Dendritic cell treated with granulocyte-macrophage colony-stimulating factor and Interleukin-4, amounts not matched to agents 40 ng/mL and 50 ng/mL, for 4 days (primary cell): ENCODE data around the gene TCF3.

Source experiments
- H3K27ac Mint-ChIP-seq: one replicate; pipeline ENCODE4 v1.8.0; 2022; ENCODE audit warnings: mild to moderate bottlenecking, mixed read lengths
- H3K27me3 Mint-ChIP-seq: one replicate; pipeline ENCODE4 v1.8.0; 2022; ENCODE audit warnings: mild to moderate bottlenecking, mixed read lengths
- H3K36me3 Mint-ChIP-seq: one replicate; pipeline ENCODE4 v1.8.0; 2022; ENCODE audit warnings: low read depth, mixed read lengths
- H3K4me1 Mint-ChIP-seq: one replicate; pipeline ENCODE4 v1.8.0; 2022; ENCODE audit warnings: low read depth, mixed read lengths
- H3K4me3 Mint-ChIP-seq: one replicate; pipeline ENCODE4 v1.8.0; 2022; ENCODE audit warnings: mild to moderate bottlenecking, moderate library complexity, mixed read lengths
- H3K9me3 Mint-ChIP-seq: one replicate; pipeline ENCODE4 v1.8.0; 2022; ENCODE audit warnings: mixed read lengths
- intact Hi-C: fragments of 100-400 bp; cut with micrococcal nuclease; formaldehyde crosslinking; loops from one replicate; pipeline ENCODE4 v1.15.0; 2022

TCF3 gene

DNA sequence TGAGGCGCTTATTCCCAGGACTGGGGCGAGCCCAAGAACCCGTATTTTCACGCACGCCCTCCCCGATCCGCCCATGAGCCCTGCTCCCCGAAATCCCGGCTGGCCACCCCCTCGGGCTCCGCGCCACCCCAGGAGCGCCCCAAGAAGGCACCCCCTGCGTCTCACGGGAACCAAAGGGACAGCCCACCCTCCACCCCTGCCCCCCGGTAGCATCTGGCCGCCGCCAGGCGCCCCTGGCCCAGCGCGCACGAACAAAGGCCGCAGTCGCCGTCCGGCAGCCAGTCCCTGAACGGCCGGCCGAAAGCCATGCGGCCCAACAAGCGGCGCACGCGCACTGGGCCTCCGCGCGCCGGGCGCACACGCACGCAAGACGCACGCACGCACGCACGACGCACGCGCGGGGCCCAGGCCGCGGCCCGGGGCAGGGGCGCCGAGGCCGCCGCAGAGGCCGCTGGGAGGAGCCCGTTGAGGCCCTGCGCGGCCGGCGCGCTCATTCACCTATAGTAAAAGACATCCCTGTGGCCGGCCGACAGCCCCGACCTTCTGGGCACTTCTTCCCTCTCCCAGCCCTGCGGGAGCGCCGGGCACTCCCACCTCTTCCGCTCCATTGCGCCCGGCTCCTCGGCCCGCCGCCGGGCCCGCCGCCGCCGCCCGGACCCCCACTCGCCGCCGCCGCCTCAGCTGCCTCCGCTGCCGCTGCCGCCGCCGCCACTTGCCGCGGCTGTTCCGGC, 60.2 kb downstream of the TCF3 start:
- intact Hi-C loops, result loop anchor here (1.0 kb wide), 1 partner anchor 13 kb away; the partner anchor contains the start of gene UQCR11
- peak overlapping the region; percentile 82 for H3K4me3 Mint-ChIP-seq
- H3K4me1 Mint-ChIP-seq, result peaks cover 35% of the 10 kb centered on the region
- peaks cover 34% of the 10 kb centered on the region for H3K36me3 Mint-ChIP-seq
- H3K9me3 Mint-ChIP-seq, result no peaks in the 10 kb centered on the region
- H3K27ac Mint-ChIP-seq, result peak overlapping the region; percentile 95
- no peaks in the 10 kb centered on the region for H3K27me3 Mint-ChIP-seq

GRCh38 chr19:1591421-1592023, 60.9 kb downstream of the TCF3 start:
- intact Hi-C loops, result loop anchor here (1.0 kb wide), 1 partner anchor 14 kb away; the partner anchor contains the start of gene UQCR11
- H3K4me1 Mint-ChIP-seq, result peaks cover 35% of the 10 kb centered on the region
- H3K27ac Mint-ChIP-seq, result peak overlapping the region; percentile 95
- H3K27me3 Mint-ChIP-seq, result no peaks in the 10 kb centered on the region
- peaks cover 27% of the 10 kb centered on the region for H3K36me3 Mint-ChIP-seq
- no peaks in the 10 kb centered on the region for H3K9me3 Mint-ChIP-seq
- peak overlapping the region; percentile 82 for H3K4me3 Mint-ChIP-seq

GRCh38 chr19:1590641-1591397, 61.6 kb downstream of the TCF3 start:
- peaks cover 26% of the 10 kb centered on the region for H3K36me3 Mint-ChIP-seq
- no peaks in the 10 kb centered on the region for H3K27me3 Mint-ChIP-seq
- H3K9me3 Mint-ChIP-seq, result no peaks in the 10 kb centered on the region
- peak overlapping the region; percentile 82 for H3K4me3 Mint-ChIP-seq
- H3K4me1 Mint-ChIP-seq, result peaks cover 35% of the 10 kb centered on the region
- H3K27ac Mint-ChIP-seq, result peak overlapping the region; percentile 95
- intact Hi-C loops, result no loop called here

GRCh38 chr19:1587872-1588271, 64.5 kb downstream of the TCF3 start:
- no peaks in the 10 kb centered on the region for H3K27me3 Mint-ChIP-seq
- no peak overlapping the region for H3K4me3 Mint-ChIP-seq
- peaks cover 29% of the 10 kb centered on the region for H3K4me1 Mint-ChIP-seq
- peaks cover 37% of the 10 kb centered on the region for H3K36me3 Mint-ChIP-seq
- intact Hi-C loops, result no loop called here
- H3K9me3 Mint-ChIP-seq, result no peaks in the 10 kb centered on the region
- peak overlapping the region; percentile 17 for H3K27ac Mint-ChIP-seq

DNA sequence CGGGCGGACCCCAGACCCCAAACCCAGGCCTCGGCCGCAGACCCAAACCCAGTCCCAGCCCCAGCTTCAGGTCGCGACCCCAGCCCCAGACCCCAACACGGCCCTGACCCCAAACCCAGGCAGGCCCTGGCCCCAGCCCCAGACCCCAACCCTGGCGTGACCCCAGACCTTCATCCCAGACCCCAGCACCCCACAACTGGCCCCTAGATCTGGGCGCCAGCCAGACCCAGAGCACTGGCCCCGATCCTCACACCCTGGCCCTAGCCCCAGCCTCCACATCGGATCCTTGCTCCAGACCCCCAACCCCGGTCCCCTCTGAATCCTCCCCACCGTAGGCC, 67.2 kb downstream of the TCF3 start:
- intact Hi-C loops, result no loop called here
- H3K27me3 Mint-ChIP-seq, result no peaks in the 10 kb centered on the region

GRCh38 chr19:1584500-1585242, 67.7 kb downstream of the TCF3 start:
- Mint-ChIP-seq H3K4me3 (no peak overlapping the region), H3K27me3 (no peaks in the 10 kb centered on the region), H3K27ac (no peak overlapping the region), H3K4me1 (peaks cover 8% of the 10 kb centered on the region), H3K9me3 (no peaks in the 10 kb centered on the region), H3K36me3 (peaks cover 67% of the 10 kb centered on the region)
- intact Hi-C loops, result no loop called here

More for the DNA sequence above, 67.2 kb downstream of the TCF3 start:
- H3K4me3 Mint-ChIP-seq, result no peak overlapping the region
- H3K9me3 Mint-ChIP-seq, result no peaks in the 10 kb centered on the region
- peaks cover 62% of the 10 kb centered on the region for H3K36me3 Mint-ChIP-seq
- no peak overlapping the region for H3K27ac Mint-ChIP-seq
- peaks cover 14% of the 10 kb centered on the region for H3K4me1 Mint-ChIP-seq

GRCh38 chr19:1582201-1582600, 70.2 kb downstream of the TCF3 start:
- Mint-ChIP-seq H3K27ac (no peak overlapping the region), H3K9me3 (no peaks in the 10 kb centered on the region), H3K27me3 (no peaks in the 10 kb centered on the region), H3K4me1 (no peaks in the 10 kb centered on the region), H3K36me3 (peaks cover 92% of the 10 kb centered on the region), H3K4me3 (no peak overlapping the region)
- intact Hi-C loops, result no loop called here

GRCh38 chr19:1580957-1581356, 71.5 kb downstream of the TCF3 start:
- Mint-ChIP-seq H3K27me3 (no peaks in the 10 kb centered on the region), H3K9me3 (no peaks in the 10 kb centered on the region), H3K27ac (no peak overlapping the region), H3K4me1 (no peaks in the 10 kb centered on the region), H3K4me3 (no peak overlapping the region), H3K36me3 (peaks cover 100% of the 10 kb centered on the region)
- intact Hi-C loops, result no loop called here

GRCh38 chr19:1580382-1580781, 72.0 kb downstream of the TCF3 start:
- H3K4me3 Mint-ChIP-seq, result no peak overlapping the region
- intact Hi-C loops, result no loop called here
- no peak overlapping the region for H3K27ac Mint-ChIP-seq
- H3K27me3 Mint-ChIP-seq, result no peaks in the 10 kb centered on the region
- H3K36me3 Mint-ChIP-seq, result peaks cover 96% of the 10 kb centered on the region
- H3K4me1 Mint-ChIP-seq, result no peaks in the 10 kb centered on the region
- H3K9me3 Mint-ChIP-seq, result no peaks in the 10 kb centered on the region

DNA sequence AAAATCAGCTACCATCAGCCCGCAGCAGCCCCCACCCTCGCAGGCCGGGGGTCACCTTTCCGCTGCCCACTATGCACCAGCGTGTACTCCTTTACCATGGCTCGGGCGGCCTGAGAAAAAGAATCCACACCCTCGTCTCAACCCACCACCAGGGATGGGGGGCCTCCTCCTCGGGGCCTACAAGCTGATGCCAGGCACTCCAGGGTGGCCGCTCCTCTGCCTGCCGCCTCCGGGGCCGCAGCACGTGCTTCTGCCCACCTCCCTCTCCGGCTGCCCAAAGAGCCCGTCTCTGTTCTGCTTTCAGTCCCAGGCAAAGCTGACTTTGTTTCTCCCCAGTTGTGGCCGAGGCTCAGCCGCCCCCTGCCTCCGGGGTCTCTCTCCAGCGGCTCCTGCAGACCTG, 73.2 kb downstream of the TCF3 start:
- Mint-ChIP-seq H3K27me3 (no peaks in the 10 kb centered on the region), H3K27ac (no peak overlapping the region), H3K36me3 (peaks cover 84% of the 10 kb centered on the region), H3K9me3 (no peaks in the 10 kb centered on the region), H3K4me3 (no peak overlapping the region), H3K4me1 (no peaks in the 10 kb centered on the region)
- intact Hi-C loops, result no loop called here

GRCh38 chr19:1577929-1578618, 74.3 kb downstream of the TCF3 start:
- Mint-ChIP-seq H3K4me1 (no peaks in the 10 kb centered on the region), H3K4me3 (no peak overlapping the region), H3K27ac (no peak overlapping the region), H3K9me3 (no peaks in the 10 kb centered on the region), H3K27me3 (no peaks in the 10 kb centered on the region), H3K36me3 (peaks cover 73% of the 10 kb centered on the region)
- intact Hi-C loops, result no loop called here

DNA sequence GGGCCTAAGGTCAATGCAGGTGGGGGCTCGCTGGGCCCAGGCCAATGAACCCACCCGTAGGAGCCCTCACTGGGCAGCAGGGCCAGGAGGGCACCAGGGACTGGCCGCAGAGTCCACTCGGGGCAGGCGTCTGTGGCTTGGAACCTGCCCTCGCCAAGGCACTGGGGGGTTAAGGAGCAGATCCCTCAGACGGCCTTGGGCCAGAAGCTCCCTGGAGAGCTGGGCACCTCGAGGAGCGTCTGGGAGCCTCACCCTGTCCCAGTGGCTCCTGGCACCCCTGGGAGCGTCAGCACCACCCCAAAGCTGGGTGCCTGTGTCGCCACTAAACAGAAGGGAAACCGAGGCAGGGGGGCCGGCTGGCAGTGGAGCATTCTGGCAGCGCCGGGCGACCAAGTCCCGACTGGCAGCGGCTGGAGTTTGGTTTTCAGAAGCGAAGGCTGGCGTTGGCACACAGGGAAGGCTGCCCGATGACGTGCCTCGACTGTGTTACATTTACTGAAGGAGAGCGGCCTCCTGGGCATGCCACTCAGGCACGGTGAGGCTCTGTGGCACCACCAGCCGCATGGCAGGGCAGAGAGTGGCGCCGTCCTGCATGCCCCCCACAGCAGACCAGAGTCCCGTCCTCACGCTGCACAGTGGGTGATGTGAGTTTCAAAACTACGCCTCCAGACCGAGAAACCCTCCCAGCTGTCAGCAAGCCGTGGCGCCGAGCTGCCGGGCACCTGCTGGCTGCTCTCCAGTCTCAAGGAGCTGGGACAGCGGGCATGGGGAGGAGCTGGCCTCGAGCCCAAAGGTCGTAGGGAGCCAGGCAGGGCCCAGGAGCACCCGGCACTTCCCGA, 75.1 kb downstream of the TCF3 start:
- intact Hi-C loops, result no loop called here
- Mint-ChIP-seq H3K27me3 (no peaks in the 10 kb centered on the region), H3K27ac (no peak overlapping the region), H3K4me3 (no peak overlapping the region), H3K9me3 (no peaks in the 10 kb centered on the region), H3K36me3 (peaks cover 65% of the 10 kb centered on the region), H3K4me1 (no peaks in the 10 kb centered on the region)
